Measurements from ENCODE around the gene LYPD6B. TPM values are rescaled to one million over a fixed set of nuclear protein-coding genes. Genes with fewer than 3 reads are reported as not detected.

Gene LYPD6B
- total and polyA plus RNA-seq, 10 of the 15 experiments (the other 5 are each of a cell fraction or from before 2014, with no cell fraction given): 1.0 to 6.6 (median 4.0) TPM

- ChIA-PET CTCF (interaction anchor here (0.6 to 18.7 kb wide), 5 partner anchors 12 to 542 kb away, joined by 3 to 508 read pairs (median 31); partner anchors contain the start of gene LYPD6B), POLR2A (interaction anchor here (0.9 kb wide), 1 partner anchor 9 kb away, joined by 3 read pairs; no protein-coding TSS in a partner anchor), SMC1A (ENCODE audit: uncharacterized antibody, unreplicated experiment) (interaction anchor here (5.2 to 14.0 kb wide), 2 partner anchors 14 to 542 kb away, joined by 84 to 327 read pairs; partner anchors contain the start of gene LYPD6B), RAD21 (ENCODE audit: unreplicated experiment) (interaction anchor here (1.0 to 7.4 kb wide), 4 partner anchors 10 to 541 kb away, joined by 3 to 107 read pairs (median 17); partner anchors contain the start of gene LYPD6B)
- DNase-seq (ENCODE audit: low read depth, low spot score): peak; percentile 88
- H3K4me3 ChIP-seq: peak overlapping the region; percentile 27
- peaks cover 51% of the 10 kb centered on the region for H3K4me1 ChIP-seq (ENCODE audit: control insufficient read depth, insufficient read depth, low read length)
- H3K4me2 ChIP-seq (ENCODE audit: control insufficient read depth, insufficient read depth): peak overlapping the region; percentile 95
- in situ Hi-C loops (cut with MboI): no loop called here
- ATAC-seq: peak; percentile 78
- no peaks in the 10 kb centered on the region for H3K9me3 ChIP-seq (replicated peaks; ENCODE audit: control insufficient read depth, insufficient read depth, low read length)
- WGBS (ENCODE audit: insufficient coverage, insufficient replicate concordance, low lambda C conversion rate, missing lambda C conversion rate): 2% methylated on average over 10 of the region's 10 CpGs
- H3K27me3 ChIP-seq (replicated peaks in 1 of 2; ENCODE audit: control insufficient read depth in 2 of 2, insufficient read depth in 2 of 2, low read length in 1 of 2): no peaks in the 10 kb centered on the region
- H4K20me1 ChIP-seq (ENCODE audit: control insufficient read depth, insufficient read depth): no peaks in the 10 kb centered on the region
- intact Hi-C loops (cut with micrococcal nuclease; ENCODE audit: unreplicated experiment): loop anchor here (2.0 kb wide), 2 partner anchors 18 to 140 kb away; partner anchors contain the start of gene LYPD6B
- H3K9ac ChIP-seq (ENCODE audit: control insufficient read depth, insufficient read depth, low read length): peak overlapping the region; percentile 44
- no peaks in the 10 kb centered on the region for H3K36me3 ChIP-seq (ENCODE audit: control insufficient read depth in 2 of 2, insufficient read depth in 2 of 2, low read length in 1 of 2)
- BruUV-seq (replicated peaks): no TSS peak
- peak; percentile 80 for FAIRE-seq
- H3K27ac ChIP-seq (ENCODE audit: control insufficient read depth, insufficient read depth): peak overlapping the region; percentile 99
- H3K79me2 ChIP-seq (ENCODE audit: control insufficient read depth, insufficient read depth, low read length): no peaks in the 10 kb centered on the region
- H2AFZ ChIP-seq (ENCODE audit: control insufficient read depth, low read depth, low read length): peak overlapping the region; percentile 57
- TF ChIP-seq MLLT1 (IDR thresholded peaks at IDR 0.05) (no peak), ZBTB11 (CRISPR knock-in tag; IDR thresholded peaks at IDR 0.05) (no peak), SUPT20H (IDR thresholded peaks at IDR 0.05; ENCODE audit: borderline replicate concordance, control insufficient read depth, low read depth, low read length) (no peak), SIX5 (IDR thresholded peaks at IDR 0.05; ENCODE audit: low read depth, low read length, severe bottlenecking) (no peak), SIN3A (IDR thresholded peaks at IDR 0.05; ENCODE audit: low read depth, low read length) (no peak), ZNF384 (IDR thresholded peaks at IDR 0.05; ENCODE audit: borderline replicate concordance, low read depth, low read length) (no peak), KAT2A (conservative IDR thresholded peaks at IDR 0.05; ENCODE audit: control insufficient read depth, low read depth, low read length) (no peak), YY1 (IDR thresholded peaks at IDR 0.05; ENCODE audit: low read depth, low read length) (peak; percentile 74), NFYB (IDR thresholded peaks at IDR 0.05; ENCODE audit: insufficient read depth, low read depth, low read length) (peak; percentile 59; the same call in 1 of the 2 replicates), E2F8 (IDR thresholded peaks at IDR 0.05; ENCODE audit: low read depth, partially characterized antibody) (no peak), SMARCA5 (IDR thresholded peaks at IDR 0.05) (no peak), ESRRA (IDR thresholded peaks at IDR 0.05; ENCODE audit: low read length) (no peak), USF1 (IDR thresholded peaks at IDR 0.05; ENCODE audit: borderline replicate concordance, extremely low read length, insufficient read depth, low read depth, low read length) (no peak), POLR2A (IDR thresholded peaks at IDR 0.05; ENCODE audit: low read depth, low read length) (peak; percentile 82), TBL1XR1 (IDR thresholded peaks at IDR 0.05; ENCODE audit: low read depth, low read length) (peak; percentile 58; the same call in 1 of the 2 replicates)
Observed at GRCh38 chr2:149020432-149020851, 18.1 kb upstream of the LYPD6B start.
